NB4 (cell line): ENCODE results near the gene SDF4.
"Not testable (repeated sequence)": the region's sequence is repeated elsewhere in the genome, so short reads cannot be mapped to it uniquely, and the experiment has no call there.

Experiments
- DNase-seq: peaks from one replicate; pipeline ENCODE4 v3.0.0; 2010; ENCODE audit warnings: low read depth
- H3K4me3 ChIP-seq: one replicate; pipeline ENCODE4 v1.5.1; 2011; ENCODE audit warnings: mild to moderate bottlenecking, low read depth, low read length, moderate library complexity
- CTCF ChIP-seq: IDR thresholded peaks from one replicate; pipeline ENCODE4 v1.5.1; 2012; ENCODE audit warnings: low read depth, low read length
- MAX ChIP-seq: IDR thresholded peaks from 2 replicates; pipeline ENCODE4 v1.6.1; 2011; ENCODE audit warnings: low read depth, low read length
- MYC ChIP-seq: IDR thresholded peaks from 2 replicates; pipeline ENCODE4 v1.6.1; 2011; ENCODE audit warnings: low read depth, low read length
- POLR2A ChIP-seq: IDR thresholded peaks from 2 replicates; pipeline ENCODE4 v1.6.1; 2011; ENCODE audit warnings: mild to moderate bottlenecking; ENCODE audit not compliant: insufficient read length; ENCODE audit errors: extremely low read depth

SDF4 gene

GRCh38 chr1:1253314-1253713 lies 21.5 kb upstream of the SDF4 start:
- H3K4me3 ChIP-seq: no peak overlapping the region
- DNase-seq: no peak
- no peak for TF ChIP-seq CTCF
- TF ChIP-seq MAX: no peak
- TF ChIP-seq POLR2A: no peak
- no peak for TF ChIP-seq MYC

- no peak for TF ChIP-seq POLR2A
- peak; percentile 62 for TF ChIP-seq MAX
- no peak for TF ChIP-seq CTCF
- no peak for DNase-seq
- H3K4me3 ChIP-seq: no peak overlapping the region
Measured at GRCh38 chr1:1250786-1251284, 19.0 kb upstream of the SDF4 start.

GRCh38 chr1:1248009-1248913 lies 16.5 kb upstream of the SDF4 start:
- DNase-seq, H3K4me3 ChIP-seq: not testable (repeated sequence)

GRCh38 chr1:1247341-1247913 lies 15.6 kb upstream of the SDF4 start:
- H3K4me3 ChIP-seq: no peak overlapping the region
- TF ChIP-seq CTCF: no peak
- DNase-seq: no peak

GRCh38 chr1:1246577-1247340 lies 15.0 kb upstream of the SDF4 start, which contains the start of gene C1QTNF12:
C1QTNF12 (minus strand) TSS chr1:1246722; CDS start chr1:1246690, 32 bp downstream.
- no peak for TF ChIP-seq CTCF
- TF ChIP-seq MAX: no peak
- no peak for TF ChIP-seq MYC
- TF ChIP-seq POLR2A: no peak
- DNase-seq: no peak
- no peak within 1 kb of the TSS for H3K4me3 ChIP-seq

GRCh38 chr1:1245817-1246576 lies 14.2 kb upstream of the SDF4 start:
- H3K4me3 ChIP-seq: no peak overlapping the region
- no peak for TF ChIP-seq POLR2A
- TF ChIP-seq MAX: no peak
- TF ChIP-seq MYC: no peak
- DNase-seq: no peak
